Measurements from ENCODE around the gene CLK4.
"Not testable (repeated sequence)": the region's sequence is repeated elsewhere in the genome, so short reads cannot be mapped to it uniquely, and the experiment has no call there.

Gene CLK4

GRCh38 chr5:178589180-178590140, 37.4 kb downstream of the CLK4 start:
- TF ChIP-seq CTCF (IDR thresholded peaks at IDR 0.05; ENCODE audit: low read depth, low read length, missing control alignments) = no peak
- DNase-seq (ENCODE audit: low read depth) = no peak
- no peak overlapping the region for H3K4me3 ChIP-seq (ENCODE audit: low read depth, low read length)

GRCh38 chr5:178588769-178589168, 38.1 kb downstream of the CLK4 start:
- no peak for DNase-seq (ENCODE audit: low read depth)
- H3K4me3 ChIP-seq (ENCODE audit: low read depth, low read length) = no peak overlapping the region
- no peak for TF ChIP-seq CTCF (IDR thresholded peaks at IDR 0.05; ENCODE audit: low read depth, low read length, missing control alignments)

GRCh38 chr5:178587763-178588611, 38.9 kb downstream of the CLK4 start:
- H3K4me3 ChIP-seq (ENCODE audit: low read depth, low read length) = no peak overlapping the region
- DNase-seq (ENCODE audit: low read depth) = no peak

GRCh38 chr5:178586396-178586795, 40.5 kb downstream of the CLK4 start:
- no peak for TF ChIP-seq CTCF (IDR thresholded peaks at IDR 0.05; ENCODE audit: low read depth, low read length, missing control alignments)
- DNase-seq (ENCODE audit: low read depth) = no peak
- no peak overlapping the region for H3K4me3 ChIP-seq (ENCODE audit: low read depth, low read length)

More at GRCh38 chr5:178587763-178588611, 38.9 kb downstream of the CLK4 start:
- TF ChIP-seq CTCF (IDR thresholded peaks at IDR 0.05; ENCODE audit: low read depth, low read length, missing control alignments) = no peak

GRCh38 chr5:178585421-178585820, 41.4 kb downstream of the CLK4 start:
- peak; percentile 16 for DNase-seq (ENCODE audit: low read depth)
- not testable (repeated sequence) for H3K4me3 ChIP-seq (ENCODE audit: low read depth, low read length)

GRCh38 chr5:178583279-178583678, 43.6 kb downstream of the CLK4 start:
- TF ChIP-seq CTCF (IDR thresholded peaks at IDR 0.05; ENCODE audit: low read depth, low read length, missing control alignments) = no peak
- DNase-seq (ENCODE audit: low read depth) = no peak
- no peak overlapping the region for H3K4me3 ChIP-seq (ENCODE audit: low read depth, low read length)

GRCh38 chr5:178582291-178582690, 44.6 kb downstream of the CLK4 start:
- no peak for TF ChIP-seq CTCF (IDR thresholded peaks at IDR 0.05; ENCODE audit: low read depth, low read length, missing control alignments)
- DNase-seq (ENCODE audit: low read depth) = no peak
- H3K4me3 ChIP-seq (ENCODE audit: low read depth, low read length) = no peak overlapping the region
